HG02623 (cell line): ENCODE measurements around the gene CREBBP.

Experiments used
- ATAC-seq: cut with Tn5 transposase; IDR thresholded peaks from one replicate; pipeline ENCODE4 v1.9.1; 2021; ENCODE audit warnings: moderate library complexity; ENCODE audit not compliant: unreplicated experiment

The CREBBP gene

GRCh38 chr16:3856367-3857141 lies 24.0 kb downstream of the CREBBP start:
- ATAC-seq, result no peak

DNA sequence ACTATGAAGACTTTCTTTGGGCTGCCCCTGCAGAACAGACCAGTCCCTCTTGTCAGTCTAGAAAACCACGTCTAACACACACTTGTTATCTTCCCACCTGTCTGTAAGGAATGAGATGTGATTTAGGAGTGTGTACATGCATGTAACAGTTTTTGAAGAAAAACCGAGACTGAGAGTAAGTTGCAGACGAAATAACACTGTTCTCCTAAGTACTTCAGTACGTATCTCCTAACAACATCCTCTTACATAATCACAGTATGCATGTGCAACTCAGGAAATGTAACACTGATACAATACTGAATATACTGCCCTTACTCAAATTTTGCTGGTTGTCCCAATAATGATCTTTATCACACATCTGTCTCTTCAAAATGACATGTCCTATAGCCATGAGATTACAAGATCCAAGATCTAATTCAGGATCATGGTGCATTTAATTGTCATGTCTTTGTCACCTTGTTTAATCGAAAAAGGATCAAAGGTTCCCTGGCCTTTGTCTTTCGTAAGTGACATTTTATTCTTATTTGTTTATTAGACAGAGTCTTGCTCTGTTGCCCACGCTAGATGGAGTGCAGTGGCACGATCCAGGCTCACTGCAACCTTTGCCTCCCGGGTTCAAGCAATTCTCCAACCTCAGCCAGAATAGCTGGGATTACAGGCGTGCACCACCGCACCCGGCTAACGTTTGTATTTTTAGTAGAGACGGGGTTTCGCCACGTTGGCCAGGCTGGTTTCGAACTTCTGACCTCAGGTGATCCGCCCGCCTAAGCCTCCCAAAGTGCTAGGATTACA lies 25.6 kb downstream of the CREBBP start:
- no peak for ATAC-seq

GRCh38 chr16:3850544-3850899 lies 30.0 kb downstream of the CREBBP start:
- ATAC-seq, result no peak

DNA sequence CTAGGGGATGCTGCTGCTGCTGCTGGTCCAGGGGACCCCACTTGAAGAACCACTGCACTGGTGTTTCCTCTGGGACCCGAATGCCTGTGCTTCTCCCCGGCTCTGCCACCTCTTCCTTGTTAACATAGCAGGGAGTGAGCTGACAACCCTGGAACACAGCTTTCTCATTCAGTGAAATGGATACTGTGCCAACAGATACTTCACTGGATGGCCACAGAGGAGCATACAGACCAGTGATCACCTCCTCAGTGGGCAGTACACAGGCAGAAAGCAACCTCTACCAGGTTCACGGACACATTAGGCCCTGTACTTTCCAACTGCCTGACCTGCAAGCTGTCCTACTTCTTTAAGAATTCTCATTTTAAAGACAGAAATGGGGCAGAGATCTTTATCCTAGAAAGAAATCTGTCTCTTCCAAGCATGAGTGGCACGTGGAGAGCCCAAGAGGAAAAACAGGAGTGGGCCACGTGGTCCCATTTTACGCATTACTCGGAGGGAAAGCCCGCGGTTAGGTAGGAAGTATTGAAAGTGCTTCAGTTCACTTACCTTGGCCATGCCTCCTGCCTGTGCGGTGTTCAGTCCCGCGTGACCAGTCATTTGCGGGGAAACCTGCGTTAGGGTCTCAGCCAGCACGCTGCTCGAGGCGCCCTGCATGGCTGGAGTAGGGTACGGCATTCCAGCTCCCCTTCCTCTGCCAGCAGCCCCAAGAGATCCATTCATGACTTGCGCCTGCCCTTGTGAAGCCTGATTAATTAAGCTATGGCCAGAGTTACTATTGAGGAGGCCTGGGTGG lies 30.6 kb downstream of the CREBBP start:
- ATAC-seq, result no peak

- no peak for ATAC-seq
Measured at GRCh38 chr16:3846595-3847091, 33.9 kb downstream of the CREBBP start.

DNA sequence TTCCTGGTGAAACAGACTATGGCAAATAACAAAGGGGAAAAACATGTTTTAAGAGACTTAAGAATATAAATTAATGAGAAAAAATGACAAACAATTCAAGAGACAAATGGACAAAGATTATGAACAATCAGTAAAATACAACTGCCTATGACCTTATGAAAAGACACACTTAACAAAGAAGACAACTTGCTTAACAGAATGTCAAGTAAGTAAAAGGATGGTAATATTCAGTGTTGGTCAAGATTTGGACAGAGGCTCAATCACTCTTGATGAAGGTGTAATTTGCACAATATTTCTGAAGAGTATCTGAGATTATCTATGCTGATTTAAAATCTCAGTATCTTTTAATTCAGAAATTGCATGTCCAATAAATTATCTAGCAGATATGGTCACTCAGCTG lies 34.4 kb downstream of the CREBBP start:
- ATAC-seq, result no peak

- no peak for ATAC-seq
Measured at GRCh38 chr16:3842994-3843393, 37.5 kb downstream of the CREBBP start.

- ATAC-seq, result no peak
Measured at GRCh38 chr16:3841729-3842508, 38.6 kb downstream of the CREBBP start.

- no peak for ATAC-seq
Measured at GRCh38 chr16:3839402-3840184, 40.9 kb downstream of the CREBBP start.

- ATAC-seq, result no peak
Measured at GRCh38 chr16:3838600-3839401, 41.7 kb downstream of the CREBBP start.

DNA sequence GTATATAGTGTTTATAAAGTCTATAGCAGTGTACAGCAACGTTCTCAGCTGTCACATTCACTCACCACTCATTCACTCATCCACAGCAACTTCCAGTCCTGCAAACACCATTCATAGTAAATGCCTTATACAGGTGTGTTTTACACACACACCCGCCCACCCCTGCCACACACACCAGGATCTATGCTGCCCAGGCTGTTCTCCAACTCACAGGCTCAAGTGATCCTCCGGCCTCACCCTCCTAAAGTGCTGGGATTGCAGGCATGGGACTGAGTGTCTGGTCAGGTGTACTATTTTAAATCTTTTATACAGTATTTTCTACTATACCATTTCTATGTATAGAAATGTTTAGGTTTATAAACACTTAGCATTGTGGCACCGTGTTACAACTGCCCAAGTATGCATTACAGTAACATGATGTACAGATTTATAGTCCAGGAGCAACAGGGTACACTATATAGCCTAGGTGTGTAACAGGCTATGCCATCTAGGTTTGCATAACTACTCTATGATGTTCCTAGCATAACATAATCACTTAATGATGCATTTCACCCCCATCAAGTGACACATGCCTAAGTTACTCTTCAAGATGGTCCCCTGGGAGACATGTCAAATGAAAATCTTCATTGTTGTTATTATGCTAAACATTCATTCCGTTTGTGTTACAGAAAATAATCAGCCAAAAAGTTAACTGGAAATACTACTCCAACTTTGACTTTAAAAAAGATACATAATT lies 42.5 kb downstream of the CREBBP start:
- ATAC-seq, result no peak

GRCh38 chr16:3836641-3837040 lies 43.9 kb downstream of the CREBBP start:
- ATAC-seq, result no peak

- ATAC-seq, result no peak
Measured at GRCh38 chr16:3835089-3835602, 45.4 kb downstream of the CREBBP start.

DNA sequence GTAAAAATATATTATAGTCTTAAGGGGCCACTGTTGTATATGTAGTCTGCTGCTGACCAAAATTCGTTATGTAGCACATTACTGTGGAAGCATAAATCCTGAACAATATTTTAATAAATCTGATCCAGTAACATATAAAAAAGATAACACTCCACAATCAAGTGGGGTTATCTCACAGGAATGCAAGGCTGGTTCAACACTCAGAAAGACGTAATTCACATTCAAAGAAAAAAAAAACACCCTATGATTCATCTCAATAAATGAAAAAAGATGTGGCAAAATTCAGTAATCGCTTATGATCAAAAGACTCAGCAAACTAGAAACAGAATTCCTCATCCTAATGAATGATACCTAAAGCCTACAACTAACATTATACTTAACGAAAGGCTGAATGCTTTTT lies 47.8 kb downstream of the CREBBP start:
- no peak for ATAC-seq

DNA sequence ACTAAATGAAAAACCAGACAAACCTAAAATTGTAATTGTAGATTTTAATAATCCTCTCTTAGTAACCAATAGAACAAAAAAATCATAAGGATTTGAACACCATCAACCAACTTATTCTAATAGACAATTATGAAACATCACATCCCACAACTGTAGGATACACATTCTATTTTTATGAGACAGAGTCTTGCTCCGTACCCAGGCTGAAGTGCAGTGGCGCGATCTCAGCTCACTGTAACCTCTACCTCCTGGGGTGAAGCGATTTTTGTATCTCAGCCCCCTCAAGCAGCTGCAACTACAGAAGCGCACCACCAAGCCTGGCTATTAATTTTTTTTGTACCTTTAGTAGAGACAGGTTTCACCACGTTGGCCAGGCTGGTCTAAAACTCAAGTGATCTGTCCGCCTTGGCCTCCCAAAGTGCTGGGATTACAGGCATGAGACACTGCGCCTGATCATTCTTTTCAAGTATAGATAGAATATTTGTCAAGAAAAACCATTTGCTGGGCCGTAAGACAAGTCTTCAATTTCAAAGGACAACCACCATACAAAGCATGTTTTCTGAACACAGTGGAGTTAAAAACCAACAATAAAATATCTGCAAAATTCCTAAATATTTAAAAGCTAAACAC lies 49.8 kb downstream of the CREBBP start:
- ATAC-seq, result no peak

DNA sequence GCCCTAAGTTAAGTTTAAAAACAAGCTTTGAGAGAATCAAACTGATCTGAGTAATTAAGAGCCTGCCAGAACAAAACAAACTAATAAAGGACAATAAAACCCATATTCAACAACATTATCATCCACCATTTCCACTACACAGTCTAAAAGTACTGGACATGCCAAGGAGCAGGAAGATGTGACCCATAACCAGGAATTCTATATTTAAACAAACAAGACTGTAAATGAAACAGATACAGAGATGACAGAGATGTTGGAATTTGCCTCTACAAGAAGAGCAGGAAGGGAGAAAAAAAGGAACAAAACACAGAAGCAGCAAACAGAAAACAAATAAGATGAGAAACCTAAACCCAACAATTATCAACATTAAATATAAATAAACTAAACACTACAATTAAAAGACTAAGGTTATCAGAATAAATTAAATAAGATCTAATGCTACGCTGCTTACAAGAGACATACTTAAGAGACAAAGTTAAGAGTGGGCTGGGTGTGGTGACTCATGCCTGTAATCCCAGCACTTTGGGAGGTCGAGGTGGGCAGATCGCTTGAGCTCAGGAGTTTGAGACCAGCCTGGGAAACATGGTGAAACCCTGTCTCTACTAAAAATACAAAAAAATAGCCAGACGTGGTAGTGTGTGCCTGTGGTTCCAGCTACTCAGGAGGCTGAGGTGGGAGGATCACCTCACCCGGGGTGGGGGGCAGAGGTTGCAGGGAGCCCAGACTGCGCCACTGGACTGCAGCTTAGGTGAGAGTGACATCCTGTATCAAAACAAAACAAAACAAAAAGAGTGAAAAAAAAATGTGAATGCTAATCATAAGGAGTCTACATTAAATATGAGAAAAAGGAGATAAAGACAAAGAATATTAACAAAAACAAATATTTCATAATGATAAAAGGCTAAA lies 50.6 kb downstream of the CREBBP start:
- ATAC-seq, result no peak

DNA sequence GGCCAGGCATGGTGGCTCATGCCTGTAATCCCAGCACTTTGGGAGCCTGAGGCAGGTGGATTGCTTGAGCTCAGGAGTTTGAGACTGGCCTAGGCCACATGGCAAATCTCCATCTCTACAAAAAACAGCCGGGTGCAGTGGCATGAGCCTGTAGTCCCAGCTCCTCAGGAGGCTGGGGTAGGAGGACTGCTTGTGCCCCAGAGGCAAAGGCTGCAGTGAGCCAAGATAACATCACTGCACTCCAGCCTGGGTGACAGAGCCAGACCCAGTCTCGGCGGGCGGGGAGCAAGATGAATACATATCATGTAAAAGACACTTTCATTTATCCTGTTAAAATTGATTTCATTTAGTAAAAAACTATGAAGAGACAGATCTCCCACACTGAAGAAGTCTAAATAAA lies 54.6 kb downstream of the CREBBP start:
- no peak for ATAC-seq
